HG03457 (cell line): ENCODE data around the gene ZNF32.
A peak's percentile ranks its signal among the peaks of the same experiment; 100 is the strongest.

ENCODE experiments used
- ATAC-seq: cut with Tn5 transposase; IDR thresholded peaks from one replicate; pipeline ENCODE4 v1.9.1; 2021; ENCODE audit warnings: moderate number of reproducible peaks; ENCODE audit not compliant: unreplicated experiment

The ZNF32 gene

GRCh38 chr10:43648398-43649184 is at the start of gene ZNF32:
ZNF32 (minus strand) TSS chr10:43648881; CDS start chr10:43646133, 2,748 bp downstream.
- peak; percentile 100 for ATAC-seq

GRCh38 chr10:43698156-43698555 is 49.5 kb upstream of the ZNF32 start:
- no peak for ATAC-seq

- ATAC-seq: no peak
Measured at GRCh38 chr10:43696909-43697483, 48.3 kb upstream of the ZNF32 start.

GRCh38 chr10:43695730-43696129 is 47.0 kb upstream of the ZNF32 start:
- no peak for ATAC-seq

- ATAC-seq: no peak
Measured at GRCh38 chr10:43695321-43695720, 46.6 kb upstream of the ZNF32 start.

GRCh38 chr10:43694526-43694925 is 45.8 kb upstream of the ZNF32 start:
- no peak for ATAC-seq

- no peak for ATAC-seq
Measured at GRCh38 chr10:43693602-43694001, 44.9 kb upstream of the ZNF32 start.

- no peak for ATAC-seq
Measured at GRCh38 chr10:43692051-43692825, 43.6 kb upstream of the ZNF32 start.

GRCh38 chr10:43691485-43691884 is 42.8 kb upstream of the ZNF32 start:
- ATAC-seq: no peak

- peak; percentile 86 for ATAC-seq
Measured at GRCh38 chr10:43689955-43690771, 41.5 kb upstream of the ZNF32 start.

GRCh38 chr10:43689618-43689954 is 40.9 kb upstream of the ZNF32 start:
- ATAC-seq: no peak

- ATAC-seq: no peak
Measured at GRCh38 chr10:43689007-43689491, 40.4 kb upstream of the ZNF32 start.

- ATAC-seq: no peak
Measured at GRCh38 chr10:43688348-43688892, 39.7 kb upstream of the ZNF32 start.

GRCh38 chr10:43687373-43687772 is 38.7 kb upstream of the ZNF32 start:
- ATAC-seq: no peak

- ATAC-seq: no peak
Measured at GRCh38 chr10:43686414-43686813, 37.7 kb upstream of the ZNF32 start.

- ATAC-seq: no peak
Measured at GRCh38 chr10:43685744-43686143, 37.1 kb upstream of the ZNF32 start.

- ATAC-seq: no peak
Measured at GRCh38 chr10:43684292-43684559, 35.5 kb upstream of the ZNF32 start.

GRCh38 chr10:43683451-43684291 is 35.0 kb upstream of the ZNF32 start:
- ATAC-seq: no peak

- ATAC-seq: no peak
Measured at GRCh38 chr10:43682956-43683355, 34.3 kb upstream of the ZNF32 start.

- ATAC-seq: no peak
Measured at GRCh38 chr10:43681721-43682120, 33.0 kb upstream of the ZNF32 start.
